Limb (tissue), 2 donors: ENCODE data around the gene ASGR2.
"Not testable (repeated sequence)": the region's sequence is repeated elsewhere in the genome, so short reads cannot be mapped to it uniquely, and the experiment has no call there.

Experiments
- DNase-seq, 2 donors: peaks; one replicate each; pipeline ENCODE4 v3.0.0-alpha.2; 2016; ENCODE audit errors: extremely low spot score in 2 of 2

Gene ASGR2

DNA sequence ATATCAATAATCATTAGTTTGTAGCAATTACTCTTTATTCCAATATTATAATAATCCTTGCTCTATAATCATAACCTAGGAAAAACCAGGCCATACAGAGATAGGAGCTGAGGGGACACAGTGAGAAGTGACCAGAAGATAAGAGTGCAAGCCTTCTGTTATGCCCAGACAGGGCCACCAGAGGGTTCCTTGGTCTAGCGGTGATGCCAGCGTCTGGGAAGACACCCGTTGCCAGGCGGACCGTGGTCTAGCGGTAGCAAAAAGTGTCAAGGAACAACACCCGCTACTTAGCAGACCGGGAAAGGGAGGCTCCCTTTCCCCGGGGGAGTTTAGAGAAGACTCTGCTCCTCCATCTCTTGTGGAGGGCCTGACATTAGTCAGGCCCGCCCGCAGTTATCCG is 11.8 kb upstream of the ASGR2 start:
- DNase-seq = not testable (repeated sequence)

DNA sequence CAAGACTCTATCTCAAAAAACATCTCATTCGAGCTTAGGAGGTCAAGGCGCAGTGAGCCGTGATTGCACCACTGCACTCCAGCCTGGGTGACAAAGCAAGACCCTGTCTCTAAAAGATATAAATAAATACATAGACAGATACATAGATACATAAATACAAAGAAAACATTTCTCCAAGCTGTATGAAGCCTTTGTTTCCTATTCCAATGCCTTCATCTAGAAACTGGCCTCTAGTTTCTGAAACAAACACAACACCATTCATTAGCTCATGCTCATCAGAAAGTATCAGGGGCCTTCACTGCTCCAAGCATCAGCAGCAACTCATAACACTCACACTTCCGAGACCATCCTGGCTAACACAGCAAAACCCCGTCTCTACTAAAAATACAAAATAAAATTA is 10.3 kb upstream of the ASGR2 start:
- no peak for DNase-seq

DNA sequence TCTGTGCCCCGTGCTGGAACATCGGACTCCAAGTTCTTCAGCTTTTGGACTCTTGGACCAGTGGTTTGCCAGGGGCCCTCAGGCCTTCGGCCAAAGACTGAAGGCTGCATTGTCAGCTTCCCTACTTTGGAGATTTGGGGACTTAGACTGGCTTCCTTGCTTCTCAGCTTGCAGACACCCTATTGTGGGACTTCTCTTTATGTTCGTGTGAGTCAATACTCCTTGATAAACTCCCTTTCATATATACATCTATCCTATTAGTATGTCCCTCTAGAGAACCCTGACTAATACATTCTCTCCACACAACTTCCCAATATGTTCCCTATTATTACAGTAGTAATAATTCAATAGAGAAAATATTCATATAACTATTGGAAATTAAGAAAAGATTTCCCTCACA is 9.2 kb upstream of the ASGR2 start:
- no peak for DNase-seq

DNA sequence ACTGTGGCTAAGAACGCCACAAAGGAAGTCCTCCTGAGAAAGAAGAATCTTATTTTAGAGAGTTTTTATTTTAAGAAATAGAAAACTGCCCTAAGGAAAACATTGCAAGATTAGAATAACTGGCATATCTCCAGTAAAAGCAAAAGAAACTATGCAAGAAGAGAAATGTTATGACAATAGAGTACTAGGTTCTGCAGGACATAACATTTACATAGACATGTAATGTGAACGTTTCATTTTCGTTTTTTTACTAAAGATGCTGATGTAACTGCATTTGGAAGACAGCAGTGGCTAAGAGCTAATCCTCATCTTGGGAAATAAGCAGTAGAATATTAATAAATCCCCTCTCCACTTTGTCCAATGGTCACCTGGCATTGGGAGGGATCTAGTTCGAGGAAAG is 7.8 kb upstream of the ASGR2 start:
- no peak for DNase-seq

DNA sequence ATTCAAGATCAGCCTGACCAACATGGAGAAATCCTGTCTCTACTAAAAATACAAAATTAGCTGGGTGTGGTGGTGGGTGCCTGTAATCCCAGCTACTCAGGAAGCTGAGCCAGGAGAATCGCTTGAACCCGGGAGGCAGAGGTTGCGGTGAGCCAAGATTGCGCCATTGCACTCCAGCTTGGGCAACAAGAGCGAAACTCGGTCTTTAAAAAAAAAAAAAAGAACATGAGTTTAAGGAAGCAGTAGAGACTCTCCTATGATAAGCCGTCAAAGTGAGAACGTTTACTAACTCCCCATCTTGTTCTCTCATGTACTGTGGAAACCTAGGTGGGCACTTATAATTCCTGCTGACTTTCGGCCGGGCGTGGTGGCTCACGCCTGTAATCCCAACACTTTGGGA is 6.0 kb upstream of the ASGR2 start:
- not testable (repeated sequence) for DNase-seq

DNA sequence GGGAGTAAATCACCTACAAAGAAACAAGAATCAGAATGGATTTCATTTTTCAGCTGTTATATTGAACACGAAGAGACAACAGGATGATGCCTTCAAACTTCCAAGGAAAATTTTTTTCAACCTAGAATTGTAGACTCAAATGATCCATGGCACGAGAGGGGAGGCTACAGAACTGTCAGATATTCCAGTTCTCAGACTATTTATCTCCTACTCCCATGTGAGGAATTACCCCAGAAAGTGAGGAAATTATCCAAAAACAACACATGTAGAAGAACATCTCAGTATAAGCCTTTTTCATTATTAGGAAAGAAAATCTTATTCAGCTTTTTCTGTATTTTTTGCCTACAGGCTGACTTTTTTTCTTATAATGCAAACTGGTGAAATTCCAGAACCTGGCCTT is 5.5 kb upstream of the ASGR2 start:
- no peak for DNase-seq

DNA sequence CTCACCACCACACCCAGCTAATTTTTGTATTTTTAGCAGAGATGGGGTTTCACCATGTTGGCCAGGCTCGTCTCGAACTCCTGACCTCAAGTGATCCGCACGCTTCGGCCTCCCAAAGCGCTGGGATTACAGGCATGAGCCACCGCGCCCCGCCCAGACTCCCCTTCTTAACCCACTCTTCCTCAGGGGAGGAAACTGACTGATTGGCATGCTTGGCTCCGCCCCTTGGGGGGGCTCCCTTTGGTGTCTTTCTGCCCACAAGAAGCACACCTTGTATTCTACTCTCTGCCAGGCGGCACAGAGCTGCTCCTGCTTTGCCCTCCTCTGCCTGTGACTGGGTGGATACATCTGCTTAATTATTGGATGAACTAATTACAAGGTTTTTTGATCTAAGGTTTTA is 4.7 kb upstream of the ASGR2 start:
- no peak for DNase-seq

DNA sequence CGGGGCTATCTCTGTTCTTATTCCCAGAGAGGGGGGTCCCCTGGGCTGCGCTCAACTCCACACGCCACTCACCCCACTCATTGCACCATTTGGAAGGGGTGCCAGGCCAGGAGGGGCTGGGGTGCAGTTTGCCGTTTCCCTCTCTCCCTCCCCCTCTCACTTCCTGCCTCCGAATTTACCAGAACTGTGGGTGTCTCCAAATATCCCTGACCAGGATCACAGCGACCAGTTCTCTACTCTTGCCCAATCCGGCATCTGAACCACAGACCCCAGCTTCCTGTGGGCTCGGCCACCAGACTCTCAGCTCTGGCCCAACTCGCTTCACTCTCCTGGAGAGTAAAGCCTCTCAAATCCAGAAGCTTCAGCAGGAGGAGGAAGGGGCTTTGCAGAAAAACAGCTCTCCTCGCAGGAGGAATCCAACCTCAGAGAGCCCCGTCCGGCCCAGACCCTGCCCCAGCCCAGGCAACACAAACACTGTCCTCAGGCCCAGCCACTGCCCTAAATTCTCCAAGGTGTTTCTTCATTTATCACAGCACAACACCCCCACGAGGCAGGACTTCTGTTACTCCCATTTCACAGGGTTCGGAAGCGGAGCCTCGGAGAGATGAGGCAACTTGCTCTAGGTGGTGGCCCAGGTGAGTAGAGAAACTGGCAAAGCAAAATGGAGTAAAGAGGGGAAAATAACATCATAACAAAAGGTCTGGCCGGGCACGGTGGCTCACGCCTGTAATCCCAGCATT is 423 bp upstream of the ASGR2 start:
- DNase-seq = no peak

DNA sequence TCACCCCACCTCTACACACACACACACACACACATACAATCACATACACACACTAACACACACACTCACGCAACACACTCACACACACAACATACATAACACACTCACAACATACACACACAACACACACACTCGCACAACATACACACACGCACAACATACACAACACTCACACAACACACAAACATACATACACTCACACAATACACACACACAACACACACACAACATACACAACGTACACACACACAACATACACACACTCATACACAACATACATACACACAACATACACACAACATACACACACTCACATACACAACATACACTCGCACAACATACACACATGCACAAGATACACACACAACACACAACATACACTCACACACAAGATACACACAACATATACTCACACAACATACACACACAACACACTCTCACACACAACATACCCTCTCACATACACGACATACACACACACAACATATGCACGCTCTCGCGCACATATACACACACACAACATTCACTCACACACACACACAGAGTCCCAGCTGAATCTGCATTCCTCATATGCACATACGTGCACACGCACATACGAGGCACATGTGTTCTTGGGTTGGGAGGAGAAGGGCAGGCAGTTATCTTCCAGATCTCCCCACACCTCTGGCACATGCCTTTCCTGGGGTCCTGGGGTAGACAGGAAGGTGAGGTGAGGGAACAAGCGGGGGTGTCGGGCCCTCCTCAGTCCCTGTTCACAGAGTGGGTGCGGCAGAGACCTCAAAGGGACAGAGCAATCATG is 1.1 kb downstream of the ASGR2 start:
- DNase-seq = no peak

DNA sequence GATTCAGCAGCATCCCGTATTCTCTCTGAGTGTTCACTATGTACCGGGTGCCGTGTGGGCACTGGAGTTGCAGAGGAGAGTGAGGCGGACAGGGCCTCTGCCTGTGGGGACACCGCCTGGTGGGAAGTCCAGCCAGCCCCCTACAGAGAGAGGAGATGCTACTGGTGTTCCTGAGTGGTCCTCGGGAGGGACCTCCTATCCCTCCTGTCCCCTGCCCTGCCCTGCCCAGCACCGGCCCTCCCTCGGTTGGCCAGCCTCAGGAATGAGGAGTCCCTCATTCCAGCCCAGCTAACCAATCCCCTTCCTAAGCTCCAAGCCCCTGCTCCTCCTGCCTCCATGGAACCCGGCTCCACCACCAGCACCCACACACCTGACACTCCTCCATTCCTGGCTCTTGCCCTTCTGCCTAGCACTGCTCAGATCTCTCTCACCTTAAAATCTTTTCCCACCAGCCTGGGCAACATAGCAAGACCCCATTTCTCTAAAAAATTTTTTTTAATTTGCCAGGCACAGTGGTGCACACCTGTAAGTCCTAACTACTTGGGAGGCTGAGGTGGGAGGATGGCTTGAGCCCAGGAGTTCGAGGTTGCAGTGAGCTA is 2.0 kb downstream of the ASGR2 start:
- DNase-seq = no peak

DNA sequence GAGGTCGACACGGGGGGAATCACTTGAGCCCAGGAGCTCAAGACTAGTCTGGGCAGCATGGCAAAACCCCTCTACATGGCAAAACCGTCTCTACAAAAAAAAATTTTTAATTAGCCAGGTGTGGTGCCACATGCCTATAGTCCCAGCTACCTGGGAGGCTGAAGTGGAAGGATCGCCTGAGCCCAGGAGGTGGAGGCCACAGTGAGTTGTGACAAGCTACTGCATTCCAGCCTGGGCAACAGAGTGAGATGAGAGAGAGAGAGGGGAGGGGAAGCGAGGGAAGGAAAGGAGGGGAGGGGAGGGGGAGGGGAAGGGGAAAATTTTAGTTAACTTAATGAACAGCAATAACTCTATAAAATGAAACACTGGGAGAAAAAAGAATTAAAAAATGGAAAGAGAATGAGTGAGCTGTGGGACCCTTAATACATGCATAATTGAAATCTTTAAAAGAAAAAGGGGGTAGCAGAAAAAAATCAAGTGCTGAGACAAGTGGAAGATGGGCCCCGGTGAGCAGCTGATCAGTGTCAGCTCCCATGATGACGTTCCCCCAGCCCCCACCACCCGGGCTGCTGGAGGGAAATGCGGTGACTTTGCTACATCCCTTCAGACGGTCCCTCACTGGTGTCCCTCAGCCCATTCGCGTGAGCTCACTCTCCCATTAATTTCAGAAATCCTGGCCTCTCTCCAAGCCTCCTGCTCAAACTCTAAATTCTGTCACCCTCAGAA is 2.7 kb downstream of the ASGR2 start:
- DNase-seq = no peak

DNA sequence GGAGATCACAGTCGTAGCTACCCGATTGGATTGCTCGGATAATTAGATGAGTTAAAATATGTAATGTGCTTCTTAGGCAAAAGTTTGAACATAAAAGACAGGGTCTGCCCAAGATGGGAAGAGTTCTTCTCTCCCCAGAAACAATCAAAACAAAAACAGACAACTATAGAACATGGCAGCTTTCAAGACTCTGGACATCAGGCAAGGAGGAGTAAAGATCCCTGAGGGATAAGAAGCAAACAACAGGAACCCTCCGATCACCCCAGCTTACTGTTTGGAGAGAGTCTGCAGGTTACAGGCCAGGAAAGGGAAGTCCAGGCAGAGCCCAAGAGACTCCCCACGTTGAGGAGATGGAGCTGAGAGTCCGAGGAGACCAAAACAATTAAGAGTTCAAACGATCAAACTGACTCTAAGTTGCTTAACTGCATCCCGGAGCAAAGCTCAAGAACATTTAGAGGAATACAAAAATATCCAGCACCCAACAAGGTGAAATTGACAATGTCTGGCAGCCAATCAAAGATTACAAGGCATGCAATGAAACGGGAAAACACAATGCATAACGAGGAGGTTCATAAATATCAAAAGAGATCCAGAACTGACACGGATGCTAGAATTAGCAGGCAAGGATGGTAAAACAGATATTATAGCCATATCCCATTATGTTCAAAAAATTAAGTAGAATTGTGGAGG is 3.9 kb downstream of the ASGR2 start:
- no peak for DNase-seq

DNA sequence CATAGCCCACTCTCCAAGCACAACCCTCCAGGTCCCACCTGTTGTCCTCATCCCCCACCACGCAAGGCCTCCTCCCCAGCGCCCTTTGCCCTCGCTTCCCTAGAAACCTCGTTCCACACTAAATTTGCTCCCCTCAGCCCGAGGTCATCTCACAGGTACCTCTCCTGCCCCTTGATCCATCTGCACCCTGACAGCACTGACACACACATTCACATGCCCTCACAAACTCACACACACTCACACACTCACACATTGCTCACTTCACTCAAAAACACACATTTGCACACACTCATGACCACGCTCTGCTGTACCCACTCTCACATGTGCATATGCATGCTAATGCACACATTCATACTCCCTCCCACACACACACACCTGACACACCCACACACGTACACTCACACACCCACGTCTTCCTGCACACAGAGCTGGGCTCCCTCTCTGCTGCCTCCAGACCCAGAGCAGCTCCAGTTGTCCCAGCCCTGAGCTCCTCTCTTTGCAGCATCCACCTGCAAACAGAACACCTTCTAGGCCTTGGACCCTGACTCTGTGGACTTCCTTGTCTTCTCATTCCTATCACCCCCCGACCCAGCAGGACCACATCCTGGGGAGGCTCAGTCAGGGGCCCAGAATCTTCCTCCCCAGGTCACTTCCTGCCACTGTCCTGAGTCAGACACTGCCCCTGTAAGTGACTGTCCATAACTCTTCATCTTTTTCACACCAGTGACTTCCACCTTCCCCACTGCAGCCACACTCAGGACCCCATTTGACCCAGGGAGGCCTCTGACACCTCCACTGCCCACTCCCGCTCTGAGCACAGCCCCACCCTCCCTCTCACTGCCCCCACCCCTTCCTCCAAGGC is 4.9 kb downstream of the ASGR2 start:
- no peak for DNase-seq

DNA sequence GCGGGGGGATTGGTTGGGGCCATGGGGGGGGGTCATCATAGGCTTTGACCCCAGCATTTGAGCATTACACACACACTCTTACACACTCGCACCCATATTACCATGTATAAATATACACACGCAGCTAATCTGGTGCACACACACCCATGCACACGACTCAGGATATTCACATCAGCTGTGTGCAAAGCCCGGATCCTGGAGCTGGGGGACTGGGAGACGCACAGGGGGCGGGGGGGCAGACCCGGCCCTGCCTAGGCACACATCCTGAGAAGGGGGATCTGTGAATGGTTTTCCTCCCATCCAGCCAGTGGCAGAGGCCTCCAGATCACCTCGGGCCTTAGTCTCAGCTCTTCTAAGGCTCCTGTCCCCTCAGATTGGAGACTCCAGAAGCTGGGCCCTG is 5.6 kb downstream of the ASGR2 start:
- DNase-seq = no peak

DNA sequence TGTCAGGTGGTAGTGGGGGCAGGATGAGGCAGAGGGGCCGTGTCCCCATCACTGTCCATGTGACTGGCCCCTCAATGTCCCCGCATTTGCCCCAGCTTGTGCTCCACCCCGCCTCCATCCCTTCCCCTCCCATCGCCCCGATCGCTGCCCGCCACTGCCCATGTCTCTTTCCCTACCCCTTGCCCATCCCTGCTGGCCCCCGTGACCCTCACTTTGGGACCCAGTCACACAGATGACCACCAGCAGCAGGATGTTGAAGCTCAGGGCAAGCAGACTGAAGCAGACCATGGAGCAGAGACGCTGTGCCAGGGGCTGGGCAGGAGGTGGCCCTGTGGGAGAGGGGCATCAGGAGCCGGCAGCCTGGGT is 6.1 kb downstream of the ASGR2 start:
- no peak for DNase-seq

DNA sequence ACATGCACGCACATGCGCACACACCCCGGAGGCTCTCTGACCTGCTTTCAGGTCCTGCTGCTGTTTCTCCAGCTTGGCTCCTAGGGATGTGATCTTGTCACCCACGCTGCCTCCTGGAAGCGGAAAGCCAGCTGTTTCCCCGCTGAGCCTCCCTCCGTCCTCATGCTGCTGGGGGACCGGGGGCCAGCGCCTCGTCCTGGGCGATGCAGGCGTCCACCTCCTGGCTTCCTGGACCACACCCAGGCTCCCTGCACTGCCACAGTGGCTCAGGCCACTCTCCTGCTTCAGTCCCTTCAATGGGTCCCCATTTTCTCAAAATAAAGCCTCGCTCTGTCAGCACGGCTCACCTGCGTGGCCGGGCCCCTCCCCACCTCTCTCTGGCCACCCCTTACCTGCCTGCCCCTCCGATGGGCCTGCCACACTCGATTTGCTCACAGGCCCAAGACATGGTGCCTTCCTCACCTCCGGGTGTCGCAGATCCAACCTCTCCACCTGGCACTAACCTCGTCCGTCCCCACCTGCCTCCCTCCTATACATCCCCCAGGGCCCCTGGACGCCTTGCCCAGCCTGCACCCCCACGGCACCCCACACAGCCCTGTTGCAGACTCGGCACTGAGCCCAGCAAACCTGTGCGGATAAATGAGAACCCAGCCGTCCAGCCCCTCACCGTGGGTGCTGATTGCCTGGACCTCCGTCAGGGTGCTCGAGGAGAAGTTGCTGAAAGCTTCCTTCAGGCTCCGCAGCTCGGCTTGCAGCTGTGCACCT is 6.6 kb downstream of the ASGR2 start:
- DNase-seq = no peak

DNA sequence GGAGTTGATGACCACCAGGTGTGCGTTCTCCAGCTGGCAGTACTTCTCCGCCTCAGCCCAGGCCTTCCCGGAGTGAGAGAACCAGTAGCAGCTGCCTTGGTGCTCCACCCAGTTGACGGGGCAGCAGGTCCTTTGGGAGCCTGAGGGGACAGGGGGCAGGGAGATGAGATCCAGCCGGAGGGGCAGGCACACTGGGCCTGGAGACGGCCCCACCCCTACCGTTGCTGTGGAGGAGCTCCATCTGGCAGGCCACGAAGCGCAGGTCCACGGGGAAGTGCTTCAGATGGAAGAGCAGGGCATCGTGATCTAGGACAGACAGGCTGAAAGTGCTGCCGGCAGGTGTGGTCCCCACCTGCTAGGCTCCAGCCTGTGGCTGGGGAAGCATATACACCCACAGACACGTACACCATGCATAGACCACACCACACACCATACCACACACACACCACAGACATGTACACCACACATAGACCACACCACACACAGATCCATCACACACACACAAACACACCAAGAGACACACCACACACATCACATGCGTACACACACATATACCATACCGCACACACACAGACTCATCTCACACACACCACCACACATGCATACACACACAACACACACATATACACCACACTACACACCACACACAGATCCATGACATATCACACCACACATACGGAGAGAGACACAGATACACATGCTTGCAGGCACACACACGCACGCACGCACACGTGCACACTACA is 7.4 kb downstream of the ASGR2 start:
- DNase-seq = no peak

DNA sequence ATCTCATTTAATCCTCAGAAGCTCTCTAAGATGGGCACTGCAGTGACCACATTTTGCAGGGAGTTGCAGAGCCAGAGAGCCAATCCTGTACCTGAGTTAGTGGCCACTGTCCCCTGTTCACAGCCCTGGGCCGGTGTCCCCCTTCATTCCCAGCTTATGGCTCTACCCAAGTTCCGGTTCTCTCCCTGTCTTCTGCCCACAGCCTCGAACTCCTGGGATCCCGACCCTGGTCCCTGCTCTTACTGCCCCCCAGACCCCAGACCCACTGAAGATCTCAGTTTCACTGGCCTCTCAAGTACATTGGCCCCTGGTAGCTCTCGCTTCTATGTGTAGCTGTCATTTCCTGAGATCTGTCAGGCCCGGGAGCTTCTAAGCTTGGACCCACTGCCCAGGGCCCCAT is 12.2 kb downstream of the ASGR2 start:
- DNase-seq = no peak

DNA sequence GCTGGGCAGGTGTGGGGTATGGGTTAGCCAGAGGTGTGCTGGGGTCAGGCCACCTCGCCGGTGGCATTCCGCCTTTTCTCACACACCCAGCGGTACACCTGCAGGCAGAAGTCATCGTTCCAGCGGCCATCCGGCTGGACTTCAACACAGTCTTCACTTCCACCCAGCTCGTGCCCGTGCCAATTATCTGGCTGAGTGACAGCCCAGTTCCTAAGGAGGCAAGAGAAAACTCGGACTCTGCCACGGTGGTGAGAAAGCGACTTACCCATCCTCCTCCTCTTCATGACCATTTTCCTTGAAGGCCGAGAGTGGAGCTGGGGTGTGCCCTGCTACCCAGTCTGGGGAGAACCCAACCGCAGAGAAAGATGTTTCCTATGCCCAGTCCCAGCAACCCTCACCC is 13.1 kb downstream of the ASGR2 start:
- DNase-seq = no peak
